GM12878 (cell line): ENCODE measurements around the gene BICD1. TPM values are rescaled to one million over a fixed set of nuclear protein-coding genes. Genes with fewer than 3 reads are reported as not detected.

Source experiments
- ATAC-seq: fragments of 200-7000 bp; cut with Tn5 transposase; 3 replicates; pipeline ENCODE4 v1.9.1; 2020; ENCODE audit warnings: mild to moderate bottlenecking, moderate library complexity
- BruUV-seq: library from RNA; stranded (reverse); fragments of 400-500 nt; replicated peaks from 2 replicates; lab custom pipeline; 2021; lab: Mats Ljungman, UMichigan
- CTCF ChIA-PET: fragments of 300-600 bp; sonication (Branson Sonifier 250); formaldehyde crosslinking; extraction: SDS; loops from one replicate; lab custom pipeline; 2021; ENCODE audit warnings: inconsistent platforms; lab: Yijun Ruan, JAX
- POLR2A ChIA-PET: fragments of 350-600 bp; formaldehyde crosslinking; extraction: SDS; loops from one replicate; lab custom pipeline; 2021; ENCODE audit warnings: inconsistent platforms; lab: Charles Lee
- RAD21 ChIA-PET: fragments of 300-600 bp; sonication (Branson Sonifier 250); formaldehyde crosslinking; loops from one replicate; lab custom pipeline; 2023; ENCODE audit warnings: antibody characterized with exemption; ENCODE audit not compliant: unreplicated experiment; lab: Charles Lee
- SMC1A ChIA-PET: fragments of 300-600 bp; sonication (Branson Sonifier 250); formaldehyde crosslinking; loops from one replicate; lab custom pipeline; 2023; ENCODE audit not compliant: unreplicated experiment, uncharacterized antibody; lab: Charles Lee
- DNase-seq: peaks from one replicate; pipeline ENCODE4 v3.0.0-alpha.2; 2011; ENCODE audit warnings: low read depth, low spot score
- FAIRE-seq: peaks from 3 replicates; lab custom pipeline; 2011; peaks lifted over from hg19 to GRCh38; lab: Jason Lieb, UNC
- H2AFZ ChIP-seq: 2 replicates; pipeline ENCODE4 v1.6.0; 2011; ENCODE audit warnings: low read depth, low read length, control low read depth; ENCODE audit not compliant: control insufficient read depth
- H3K27ac ChIP-seq: 2 replicates; pipeline ENCODE4 v1.5.1; 2011; ENCODE audit warnings: control low read depth; ENCODE audit not compliant: control insufficient read depth, insufficient read depth
- H3K27me3 ChIP-seq, 2 experiments: replicated peaks in 1 of 2; 2 replicates each; pipeline versions ENCODE4 v1.6.0 to v1.6.1; 2011; ENCODE audit warnings: low read length in 1 of 2; ENCODE audit not compliant: control insufficient read depth in 2 of 2, insufficient read depth in 2 of 2
- H3K36me3 ChIP-seq, 2 experiments: 2 replicates each; pipeline ENCODE4 v1.5.1; 2011; ENCODE audit warnings: low read length in 1 of 2; ENCODE audit not compliant: control insufficient read depth in 2 of 2, insufficient read depth in 2 of 2
- H3K4me1 ChIP-seq: 2 replicates; pipeline ENCODE4 v1.6.1; 2011; ENCODE audit warnings: mild to moderate bottlenecking, low read length, moderate library complexity, mixed read lengths; ENCODE audit not compliant: control insufficient read depth, insufficient read depth
- H3K4me2 ChIP-seq: 2 replicates; pipeline ENCODE4 v1.6.0; 2011; ENCODE audit warnings: control low read depth; ENCODE audit not compliant: control insufficient read depth, insufficient read depth
- H3K4me3 ChIP-seq: fragments of 200-600 bp; sonication (generic); 2 replicates; pipeline ENCODE4 v1.5.1; 2016
- H3K79me2 ChIP-seq: 2 replicates; pipeline ENCODE4 v1.6.0; 2011; ENCODE audit warnings: low read length; ENCODE audit not compliant: control insufficient read depth, insufficient read depth
- H3K9ac ChIP-seq: 2 replicates; pipeline ENCODE4 v1.8.0; 2011; ENCODE audit warnings: low read length, control low read depth, mixed read lengths; ENCODE audit not compliant: control insufficient read depth, insufficient read depth
- H3K9me3 ChIP-seq: replicated peaks from 3 replicates; pipeline ENCODE4 v1.5.1; 2011; ENCODE audit warnings: mild to moderate bottlenecking, low read length; ENCODE audit not compliant: control insufficient read depth, insufficient read depth
- H4K20me1 ChIP-seq: 2 replicates; pipeline ENCODE4 v1.6.0; 2011; ENCODE audit not compliant: control insufficient read depth, insufficient read depth
- ASH2L ChIP-seq: fragments of 300-600, 200-600 bp; sonication (generic); IDR thresholded peaks from 2 replicates; pipeline ENCODE4 v1.6.1; 2017; ENCODE audit warnings: low read depth, mild to moderate bottlenecking, borderline replicate concordance
- BMI1 ChIP-seq: fragments of 450-650 bp; IDR thresholded peaks from 2 replicates; pipeline ENCODE4 v1.6.1; 2016; ENCODE audit warnings: mild to moderate bottlenecking, moderate library complexity, borderline replicate concordance
- CHD2 ChIP-seq: IDR thresholded peaks from 2 replicates; pipeline ENCODE4 v1.6.1; 2011; ENCODE audit warnings: low read depth, low read length, improper control_type of control experiment, borderline replicate concordance
- EED ChIP-seq: sonication (generic); IDR thresholded peaks from 2 replicates; pipeline ENCODE4 v1.6.1; 2016; ENCODE audit warnings: antibody characterized with exemption, low read depth
- GABPA ChIP-seq: IDR thresholded peaks from 2 replicates; pipeline ENCODE4 v1.6.1; 2014; ENCODE audit warnings: antibody characterized with exemption, low read depth, mild to moderate bottlenecking, inconsistent platforms
- MEF2B ChIP-seq: fragments of 450-650 bp; IDR thresholded peaks from 2 replicates; pipeline ENCODE4 v1.6.1; 2018; ENCODE audit warnings: mild to moderate bottlenecking, moderate library complexity; ENCODE audit not compliant: partially characterized antibody, poor library complexity, severe bottlenecking
- PML ChIP-seq: IDR thresholded peaks from 2 replicates; pipeline ENCODE4 v1.6.1; 2012; ENCODE audit warnings: low read length, inconsistent platforms
- RUNX3 ChIP-seq: IDR thresholded peaks from 2 replicates; pipeline ENCODE4 v1.6.1; 2012; ENCODE audit warnings: low read length, inconsistent platforms
- STAT1 ChIP-seq: fragments of 450-650 bp; conservative IDR thresholded peaks from 2 replicates; pipeline ENCODE4 v1.6.1; 2014; ENCODE audit warnings: antibody characterized with exemption, mild to moderate bottlenecking
- STAT3 ChIP-seq: IDR thresholded peaks from 2 replicates; pipeline ENCODE4 v1.6.1; 2011; ENCODE audit warnings: low read depth, low read length, improper control_type of control experiment
- TARDBP ChIP-seq: IDR thresholded peaks from 2 replicates; pipeline ENCODE4 v1.6.1; 2016; ENCODE audit warnings: borderline replicate concordance
- ZSCAN29 ChIP-seq: fragments of 450-650 bp; IDR thresholded peaks from 2 replicates; pipeline ENCODE4 v1.6.1; 2017; ENCODE audit warnings: mild to moderate bottlenecking, moderate library complexity
- WGBS: methylation state at CpG from one replicate; pipeline ENCODE4 v1.1.6; 2016; ENCODE audit warnings: low lambda C conversion rate; ENCODE audit not compliant: insufficient replicate concordance, insufficient coverage; ENCODE audit errors: missing lambda C conversion rate; 5-methylcytosine and 5-hydroxymethylcytosine counted together
- in situ Hi-C: fragments of 300-500 bp; cut with MboI; formaldehyde crosslinking; loops from 9 replicates; pipeline ENCODE4 v1.14.3; 2018; ENCODE audit warnings: mixed read lengths
- intact Hi-C: fragments of 100-400 bp; cut with micrococcal nuclease; formaldehyde crosslinking; loops from one replicate; pipeline ENCODE4 v1.14.2; 2022; ENCODE audit not compliant: unreplicated experiment
- polyA plus RNA-seq, 11 experiments: library from polyadenylated mRNA; depleted of rRNA in 4 of 11; unstranded in 6 of 11; stranded (reverse) in 5 of 11; fragments of >200 nt; fragmentation: Nextera tagmentation in 4 of 11; fragmentation: Illumina TruSeq in 1 of 11; extraction: Ambion mirVana in 4 of 11; extraction: Trizol in 1 of 11; gene quantifications; 1 replicate in 1 of 11; 2 replicates in 10 of 11; pipeline versions ENCODE4 v1.2.1 to v1.2.3, GENCODE V29; 2011 to 2016; ENCODE audit warnings: inconsistent platforms in 2 of 11, missing spikeins in 2 of 11, low read depth in 1 of 11
- total RNA-seq, 4 experiments: library from RNA; depleted of rRNA in 3 of 4; stranded (reverse); fragments of >200 nt in 3 of 4; fragmentation: Illumina TruSeq in 1 of 4; extraction: Trizol in 1 of 4; gene quantifications; 2 replicates each; pipeline versions ENCODE4 v1.2.1 to v1.2.3, GENCODE V29; 2013 to 2021
- TF ChIP-seq, protein P1 (sequence below): fragments of 450-650 bp; IDR thresholded peaks from 2 replicates; pipeline ENCODE4 v1.6.1; 2018; ENCODE audit warnings: borderline replicate concordance, mild to moderate bottlenecking; ENCODE audit not compliant: partially characterized antibody
- TF ChIP-seq, protein P2 (sequence below): IDR thresholded peaks from 2 replicates; pipeline ENCODE4 v1.6.1; 2012; ENCODE audit warnings: low read depth, low read length, improper control_type of control experiment
- TF ChIP-seq, protein P3 (sequence below): IDR thresholded peaks from 2 replicates; pipeline ENCODE4 v1.6.1; 2012; ENCODE audit warnings: low read length, inconsistent platforms

BICD1 gene
- total and polyA plus RNA-seq, 10 of the 15 experiments (the other 5 are each of a cell fraction or from before 2014, with no cell fraction given) = 4.7 to 32.5 (median 14.4) TPM

DNA sequence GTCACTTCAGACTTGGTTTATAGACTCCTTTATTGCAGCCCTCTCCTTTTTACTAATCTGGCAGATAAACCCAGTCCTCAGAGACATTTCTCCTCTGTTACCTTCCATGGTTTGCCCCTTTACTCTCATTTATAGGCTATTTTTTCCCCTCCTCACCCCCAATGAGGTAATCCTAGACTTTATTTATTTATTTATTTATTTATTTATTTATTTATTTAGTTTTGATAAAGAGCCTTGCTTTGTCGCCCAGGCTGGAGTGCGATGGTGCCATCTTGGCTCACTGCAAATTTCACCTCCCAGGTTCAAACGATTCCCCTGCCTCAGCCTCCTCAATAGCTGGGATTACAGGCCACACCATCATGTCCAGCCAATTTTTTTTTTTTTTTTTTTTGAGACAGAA lies 301.1 kb downstream of the BICD1 start:
- Histone ChIP-seq H3K9me3 (no peaks in the 10 kb centered on the region), H3K27me3 (no peaks in the 10 kb centered on the region), H3K36me3 (no peaks in the 10 kb centered on the region)
- RAD21 ChIA-PET = no interaction called here
- no peak for FAIRE-seq
- intact Hi-C loops = no loop called here
- in situ Hi-C loops = no loop called here
- no peak for TF ChIP-seq RUNX3
- TF ChIP-seq, all 136 proteins: peak for 0
- Histone ChIP-seq H3K9ac (no peak overlapping the region), H2AFZ (no peak overlapping the region), H3K79me2 (no peaks in the 10 kb centered on the region), H3K4me3 (no peak overlapping the region), H3K4me1 (no peaks in the 10 kb centered on the region), H3K4me2 (no peak overlapping the region), H3K27ac (no peak overlapping the region), H4K20me1 (no peaks in the 10 kb centered on the region)
- ChIA-PET POLR2A (no interaction called here), CTCF (no interaction called here), SMC1A (interaction anchor here (1.7 kb wide), 1 partner anchor 10 kb away, joined by 4 read pairs; no protein-coding TSS in a partner anchor)
- 92% methylated on average over 3 of the region's 3 CpGs for WGBS
- no TSS peak for BruUV-seq
- ATAC-seq (no peak), DNase-seq (no peak)

DNA sequence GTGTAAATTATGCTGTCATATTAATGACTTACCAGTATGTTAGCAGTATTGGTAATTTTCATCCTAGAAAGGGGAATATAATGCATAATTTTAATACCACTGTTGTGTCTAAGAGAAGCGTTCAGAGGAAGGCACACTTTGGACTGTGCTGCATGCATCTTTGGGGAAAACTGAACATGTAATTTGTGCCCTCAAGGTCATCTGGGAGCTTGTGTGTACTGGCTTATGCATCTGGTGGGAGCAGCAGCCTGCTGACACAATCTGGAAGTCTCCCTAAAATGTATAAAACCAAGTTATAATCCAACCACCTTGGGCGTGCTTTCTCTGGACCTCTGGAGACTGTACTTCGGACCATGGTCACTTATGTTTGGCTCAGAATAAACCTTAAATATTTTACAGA lies 306.8 kb downstream of the BICD1 start:
- no peak overlapping the region for H3K27ac ChIP-seq
- WGBS = 6% methylated on average over 3 of the region's 3 CpGs
- no peaks in the 10 kb centered on the region for H3K36me3 ChIP-seq
- in situ Hi-C loops = no loop called here
- H3K9me3 ChIP-seq = no peaks in the 10 kb centered on the region
- no peak overlapping the region for H3K9ac ChIP-seq
- no peak for FAIRE-seq
- ATAC-seq = no peak
- H3K27me3 ChIP-seq = no peaks in the 10 kb centered on the region
- ChIA-PET CTCF (interaction anchor here (0.6 kb wide), 1 partner anchor 483 kb away, joined by 3 read pairs; no protein-coding TSS in a partner anchor), POLR2A (no interaction called here), SMC1A (no interaction called here), RAD21 (no interaction called here)
- no peak for DNase-seq
- BruUV-seq = no TSS peak
- intact Hi-C loops = no loop called here
- H2AFZ ChIP-seq = no peak overlapping the region
- no peak overlapping the region for H3K4me3 ChIP-seq
- H3K4me1 ChIP-seq = no peaks in the 10 kb centered on the region
- H3K4me2 ChIP-seq = no peak overlapping the region
- no peaks in the 10 kb centered on the region for H3K79me2 ChIP-seq
- H4K20me1 ChIP-seq = no peaks in the 10 kb centered on the region
- TF ChIP-seq MEF2B (no peak), STAT1 (no peak), BMI1 (no peak), PML (no peak), ASH2L (no peak), ZSCAN29 (no peak), TARDBP (no peak), GABPA (no peak), CHD2 (no peak), EED (no peak), STAT3 (no peak)
- TF ChIP-seq, protein P1, sequence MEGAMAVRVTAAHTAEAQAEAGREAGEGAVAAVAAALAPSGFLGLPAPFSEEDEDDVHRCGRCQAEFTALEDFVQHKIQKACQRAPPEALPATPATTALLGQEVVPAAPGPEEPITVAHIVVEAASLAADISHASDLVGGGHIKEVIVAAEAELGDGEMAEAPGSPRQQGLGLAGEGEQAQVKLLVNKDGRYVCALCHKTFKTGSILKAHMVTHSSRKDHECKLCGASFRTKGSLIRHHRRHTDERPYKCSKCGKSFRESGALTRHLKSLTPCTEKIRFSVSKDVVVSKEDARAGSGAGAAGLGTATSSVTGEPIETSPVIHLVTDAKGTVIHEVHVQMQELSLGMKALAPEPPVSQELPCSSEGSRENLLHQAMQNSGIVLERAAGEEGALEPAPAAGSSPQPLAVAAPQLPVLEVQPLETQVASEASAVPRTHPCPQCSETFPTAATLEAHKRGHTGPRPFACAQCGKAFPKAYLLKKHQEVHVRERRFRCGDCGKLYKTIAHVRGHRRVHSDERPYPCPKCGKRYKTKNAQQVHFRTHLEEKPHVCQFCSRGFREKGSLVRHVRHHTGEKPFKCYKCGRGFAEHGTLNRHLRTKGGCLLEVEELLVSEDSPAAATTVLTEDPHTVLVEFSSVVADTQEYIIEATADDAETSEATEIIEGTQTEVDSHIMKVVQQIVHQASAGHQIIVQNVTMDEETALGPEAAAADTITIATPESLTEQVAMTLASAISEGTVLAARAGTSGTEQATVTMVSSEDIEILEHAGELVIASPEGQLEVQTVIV = no peak
- TF ChIP-seq, protein P2, sequence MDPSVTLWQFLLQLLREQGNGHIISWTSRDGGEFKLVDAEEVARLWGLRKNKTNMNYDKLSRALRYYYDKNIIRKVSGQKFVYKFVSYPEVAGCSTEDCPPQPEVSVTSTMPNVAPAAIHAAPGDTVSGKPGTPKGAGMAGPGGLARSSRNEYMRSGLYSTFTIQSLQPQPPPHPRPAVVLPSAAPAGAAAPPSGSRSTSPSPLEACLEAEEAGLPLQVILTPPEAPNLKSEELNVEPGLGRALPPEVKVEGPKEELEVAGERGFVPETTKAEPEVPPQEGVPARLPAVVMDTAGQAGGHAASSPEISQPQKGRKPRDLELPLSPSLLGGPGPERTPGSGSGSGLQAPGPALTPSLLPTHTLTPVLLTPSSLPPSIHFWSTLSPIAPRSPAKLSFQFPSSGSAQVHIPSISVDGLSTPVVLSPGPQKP = no peak
- TF ChIP-seq, protein P3, sequence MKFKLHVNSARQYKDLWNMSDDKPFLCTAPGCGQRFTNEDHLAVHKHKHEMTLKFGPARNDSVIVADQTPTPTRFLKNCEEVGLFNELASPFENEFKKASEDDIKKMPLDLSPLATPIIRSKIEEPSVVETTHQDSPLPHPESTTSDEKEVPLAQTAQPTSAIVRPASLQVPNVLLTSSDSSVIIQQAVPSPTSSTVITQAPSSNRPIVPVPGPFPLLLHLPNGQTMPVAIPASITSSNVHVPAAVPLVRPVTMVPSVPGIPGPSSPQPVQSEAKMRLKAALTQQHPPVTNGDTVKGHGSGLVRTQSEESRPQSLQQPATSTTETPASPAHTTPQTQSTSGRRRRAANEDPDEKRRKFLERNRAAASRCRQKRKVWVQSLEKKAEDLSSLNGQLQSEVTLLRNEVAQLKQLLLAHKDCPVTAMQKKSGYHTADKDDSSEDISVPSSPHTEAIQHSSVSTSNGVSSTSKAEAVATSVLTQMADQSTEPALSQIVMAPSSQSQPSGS = no peak
